ENCODE results near the gene TRIM22. TPM values are rescaled to one million over a fixed set of nuclear protein-coding genes. Genes with fewer than 3 reads are reported as not detected.

The TRIM22 gene
- total RNA-seq, 4 donors from 2014 or later: 27.1 to 46.6 (median 36.7) TPM

GRCh38 chr11:5658318-5658717, 31.3 kb upstream of the TRIM22 start:
- intact Hi-C loops (cut with DNase I): no loop called here
- WGBS: 91% methylated on average over 5 of the region's 5 CpGs
- TF ChIP-seq, protein P1, sequence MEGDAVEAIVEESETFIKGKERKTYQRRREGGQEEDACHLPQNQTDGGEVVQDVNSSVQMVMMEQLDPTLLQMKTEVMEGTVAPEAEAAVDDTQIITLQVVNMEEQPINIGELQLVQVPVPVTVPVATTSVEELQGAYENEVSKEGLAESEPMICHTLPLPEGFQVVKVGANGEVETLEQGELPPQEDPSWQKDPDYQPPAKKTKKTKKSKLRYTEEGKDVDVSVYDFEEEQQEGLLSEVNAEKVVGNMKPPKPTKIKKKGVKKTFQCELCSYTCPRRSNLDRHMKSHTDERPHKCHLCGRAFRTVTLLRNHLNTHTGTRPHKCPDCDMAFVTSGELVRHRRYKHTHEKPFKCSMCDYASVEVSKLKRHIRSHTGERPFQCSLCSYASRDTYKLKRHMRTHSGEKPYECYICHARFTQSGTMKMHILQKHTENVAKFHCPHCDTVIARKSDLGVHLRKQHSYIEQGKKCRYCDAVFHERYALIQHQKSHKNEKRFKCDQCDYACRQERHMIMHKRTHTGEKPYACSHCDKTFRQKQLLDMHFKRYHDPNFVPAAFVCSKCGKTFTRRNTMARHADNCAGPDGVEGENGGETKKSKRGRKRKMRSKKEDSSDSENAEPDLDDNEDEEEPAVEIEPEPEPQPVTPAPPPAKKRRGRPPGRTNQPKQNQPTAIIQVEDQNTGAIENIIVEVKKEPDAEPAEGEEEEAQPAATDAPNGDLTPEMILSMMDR (IDR thresholded peaks at IDR 0.05): no peak
- TF ChIP-seq POLR2A (IDR thresholded peaks at IDR 0.05; ENCODE audit: low read depth) (no peak), EP300 (IDR thresholded peaks at IDR 0.05) (no peak), POLR2AphosphoS5 (IDR thresholded peaks at IDR 0.05) (no peak)
- H3K36me3 ChIP-seq: peaks cover 0 to 23% (median 4%) of the 10 kb centered on the region in 4 donors
- H3K27ac ChIP-seq (replicated peaks in 1 of 4): no peak overlapping the region
- no peak overlapping the region for H3K4me3 ChIP-seq
- H3K27me3 ChIP-seq: no peaks in the 10 kb centered on the region
- no peaks in the 10 kb centered on the region for H3K9me3 ChIP-seq
- no peak for DNase-seq (ENCODE audit: extremely low spot score)
- H3K4me1 ChIP-seq: no peaks in the 10 kb centered on the region

DNA sequence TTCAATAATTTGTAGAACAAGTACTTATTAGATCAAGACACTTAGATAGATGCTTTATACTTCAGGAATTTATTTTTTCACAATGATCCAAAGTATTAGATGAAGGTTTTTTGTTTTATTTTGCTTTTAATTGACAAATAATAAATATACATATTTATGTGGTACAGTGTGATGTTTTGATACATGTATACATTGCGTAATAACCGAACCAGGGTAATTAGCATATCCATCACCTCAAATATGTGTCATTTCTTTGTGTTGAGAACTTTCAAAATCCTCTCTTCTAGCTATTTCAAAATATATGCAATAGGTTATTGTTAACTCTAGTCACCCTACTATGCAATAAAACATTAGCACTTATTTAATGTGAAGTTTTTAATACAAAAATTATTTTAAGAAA, 26.1 kb upstream of the TRIM22 start:
- DNase-seq (ENCODE audit: extremely low spot score): no peak
- H3K36me3 ChIP-seq: peaks cover 25 to 67% (median 27%) of the 10 kb centered on the region in 4 donors
- H3K27ac ChIP-seq (replicated peaks in 1 of 4): no peak overlapping the region
- no peak overlapping the region for H3K4me3 ChIP-seq
- no peaks in the 10 kb centered on the region for H3K9me3 ChIP-seq
- intact Hi-C loops (cut with DNase I): no loop called here
- no peaks in the 10 kb centered on the region for H3K4me1 ChIP-seq
- H3K27me3 ChIP-seq: no peaks in the 10 kb centered on the region
- WGBS: 95% methylated on average over 2 of the region's 2 CpGs
- TF ChIP-seq, protein P1 (IDR thresholded peaks at IDR 0.05): no peak
- TF ChIP-seq EP300 (IDR thresholded peaks at IDR 0.05) (no peak), POLR2A (IDR thresholded peaks at IDR 0.05; ENCODE audit: low read depth) (no peak), POLR2AphosphoS5 (IDR thresholded peaks at IDR 0.05) (no peak)

- H3K27ac ChIP-seq (replicated peaks in 1 of 4): no peak overlapping the region
- no peak overlapping the region for H3K4me3 ChIP-seq
- peaks cover 33 to 81% (median 38%) of the 10 kb centered on the region in 4 donors for H3K36me3 ChIP-seq
- H3K4me1 ChIP-seq: no peaks in the 10 kb centered on the region
- no peaks in the 10 kb centered on the region for H3K9me3 ChIP-seq
- DNase-seq (ENCODE audit: extremely low spot score): peak; percentile 10
- no peaks in the 10 kb centered on the region for H3K27me3 ChIP-seq
- no peak for TF ChIP-seq EP300 (IDR thresholded peaks at IDR 0.05)
- TF ChIP-seq POLR2A (IDR thresholded peaks at IDR 0.05; ENCODE audit: low read depth): no peak
- TF ChIP-seq, protein P1 (IDR thresholded peaks at IDR 0.05): no peak
- TF ChIP-seq POLR2AphosphoS5 (IDR thresholded peaks at IDR 0.05): no peak
- WGBS: 96% methylated on average over 4 of the region's 4 CpGs
- intact Hi-C loops (cut with DNase I): no loop called here
Measured at GRCh38 chr11:5665051-5665570, 24.5 kb upstream of the TRIM22 start.

DNA sequence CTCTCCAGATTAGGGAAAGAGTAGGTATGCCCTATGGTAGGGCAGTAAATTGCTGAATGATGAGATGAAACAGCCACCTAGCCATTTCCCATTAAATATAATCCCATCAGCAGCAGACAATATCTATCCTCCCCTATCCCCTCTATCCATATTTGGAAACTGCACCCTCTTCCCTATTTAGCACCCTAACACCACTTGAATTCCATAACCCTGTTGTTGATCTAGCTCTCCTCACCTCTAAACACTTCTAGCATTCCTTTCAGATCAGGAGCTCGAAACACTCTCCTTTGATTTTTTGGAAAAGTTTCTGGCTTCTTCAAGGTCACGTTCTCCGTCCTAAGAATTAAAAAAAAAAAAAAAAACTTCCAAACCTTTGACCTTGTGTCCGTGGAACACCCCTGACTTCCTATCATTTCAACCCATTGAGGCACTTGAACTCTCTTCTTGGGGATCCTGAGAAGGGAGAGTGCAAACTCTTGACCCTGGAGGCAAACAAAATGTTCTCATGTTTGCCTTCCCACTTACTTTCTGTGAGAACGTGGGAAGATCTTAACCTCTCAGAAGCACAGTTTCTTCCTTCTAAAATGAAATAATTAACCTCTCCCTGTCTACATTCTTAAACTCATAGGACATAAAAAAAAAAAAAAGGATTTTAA, 23.7 kb upstream of the TRIM22 start:
- Histone ChIP-seq H3K27me3 (no peaks in the 10 kb centered on the region), H3K4me1 (no peaks in the 10 kb centered on the region), H3K4me3 (no peak overlapping the region), H3K27ac (replicated peaks in 1 of 4) (no peak overlapping the region), H3K36me3 (peaks cover 33 to 88% (median 44%) of the 10 kb centered on the region in 4 donors), H3K9me3 (no peaks in the 10 kb centered on the region)
- WGBS: 85% methylated on average over 5 of the region's 5 CpGs
- intact Hi-C loops (cut with DNase I): no loop called here
- TF ChIP-seq POLR2A (IDR thresholded peaks at IDR 0.05; ENCODE audit: low read depth): no peak
- no peak for TF ChIP-seq EP300 (IDR thresholded peaks at IDR 0.05)
- TF ChIP-seq POLR2AphosphoS5 (IDR thresholded peaks at IDR 0.05): no peak
- peak; percentile 3 for DNase-seq (ENCODE audit: extremely low spot score)

DNA sequence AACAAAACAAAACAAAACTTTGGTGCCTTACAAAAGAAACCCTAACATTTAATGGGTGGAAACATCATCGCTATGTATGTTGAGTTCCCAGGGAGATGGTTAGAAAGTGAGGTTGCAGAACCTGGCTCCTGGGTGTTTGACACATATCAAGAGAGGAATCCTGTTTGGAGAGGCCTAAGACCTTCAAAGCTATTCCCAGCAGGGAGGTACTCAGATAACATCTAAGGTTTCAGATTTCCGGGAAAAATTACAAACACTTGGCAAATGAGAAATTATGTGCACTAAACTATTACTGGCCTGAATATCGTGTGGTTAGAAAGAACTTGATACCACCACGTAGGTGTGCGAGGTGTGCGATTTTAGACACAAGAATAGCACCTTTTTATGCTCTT, 23.2 kb upstream of the TRIM22 start:
- peak; percentile 3 for DNase-seq (ENCODE audit: extremely low spot score)
- 83% methylated on average over 6 of the region's 6 CpGs for WGBS
- H3K9me3 ChIP-seq: no peaks in the 10 kb centered on the region
- no peak overlapping the region for H3K4me3 ChIP-seq
- TF ChIP-seq EP300 (IDR thresholded peaks at IDR 0.05): no peak
- no peak for TF ChIP-seq POLR2AphosphoS5 (IDR thresholded peaks at IDR 0.05)
- TF ChIP-seq, protein P1 (IDR thresholded peaks at IDR 0.05): no peak
- TF ChIP-seq POLR2A (IDR thresholded peaks at IDR 0.05; ENCODE audit: low read depth): no peak
- H3K27me3 ChIP-seq: no peaks in the 10 kb centered on the region
- peaks cover 33 to 88% (median 46%) of the 10 kb centered on the region in 4 donors for H3K36me3 ChIP-seq
- no peak overlapping the region for H3K27ac ChIP-seq (replicated peaks in 1 of 4)
- intact Hi-C loops (cut with DNase I): no loop called here
- H3K4me1 ChIP-seq: no peaks in the 10 kb centered on the region

Data from esophagus muscularis mucosa (tissue), 4 donors.